Breast epithelium (tissue), 4 donors: ENCODE results near the gene PKD1. TPM values are rescaled to one million over a fixed set of nuclear protein-coding genes. Genes with fewer than 3 reads are reported as not detected.

Experiments
- DNase-seq, 2 donors: peaks; one replicate each; pipeline ENCODE4 v3.0.0-alpha.2; 2019; ENCODE audit warnings: low spot score in 2 of 2
- H3K27ac ChIP-seq, 2 donors: fragments of 200-600 bp; sonication (generic) in 1 of 2; one replicate each; pipeline ENCODE4 v1.5.1; 2016 to 2019; ENCODE audit warnings: mild to moderate bottlenecking in 1 of 2
- H3K27me3 ChIP-seq, 2 donors: fragments of 200-600 bp; sonication (generic) in 1 of 2; one replicate each; pipeline versions ENCODE4 v1.5.1 to v1.6.0; 2017 to 2019; ENCODE audit warnings: control low read depth in 1 of 2, mild to moderate bottlenecking in 1 of 2
- H3K36me3 ChIP-seq: fragments of 200-600 bp; one replicate; pipeline ENCODE4 v1.5.1; 2019
- H3K4me1 ChIP-seq, 2 donors: fragments of 200-600 bp; sonication (generic); one replicate each; pipeline ENCODE4 v1.5.1; 2016 to 2019; ENCODE audit warnings: control low read depth in 1 of 2
- H3K4me3 ChIP-seq, 3 donors: fragments of 200-600 bp; sonication (generic); 1 replicate in 2 of 3; 2 replicates in 1 of 3; pipeline ENCODE4 v1.5.1; 2016 to 2019; ENCODE audit warnings: mild to moderate bottlenecking in 3 of 3, moderate library complexity in 2 of 3
- H3K9me3 ChIP-seq, 2 donors: fragments of 200-600 bp; sonication (generic) in 1 of 2; one replicate each; pipeline ENCODE4 v1.5.1; 2016 to 2019; ENCODE audit warnings: control low read depth in 1 of 2
- CTCF ChIP-seq, 3 donors: fragments of 450-650 bp; IDR thresholded peaks; one replicate each; pipeline ENCODE4 v1.5.1; 2016 to 2017; ENCODE audit warnings: antibody characterized with exemption in 3 of 3, mild to moderate bottlenecking in 3 of 3, moderate library complexity in 3 of 3
- POLR2A ChIP-seq: fragments of 450-650 bp; IDR thresholded peaks from one replicate; pipeline ENCODE4 v1.6.1; 2016; ENCODE audit warnings: antibody characterized with exemption, mild to moderate bottlenecking, moderate library complexity
- POLR2AphosphoS5 ChIP-seq, 3 donors: sonication (generic); formaldehyde crosslinking; IDR thresholded peaks; one replicate each; pipeline ENCODE4 v1.6.1; 2017; ENCODE audit warnings: antibody characterized with exemption in 3 of 3
- intact Hi-C: fragments of 100-400 bp; cut with DNase I; formaldehyde crosslinking; loops from one replicate; pipeline ENCODE4 v1.15.1; 2023; ENCODE audit warnings: low total_unique reads
- total RNA-seq, 3 donors: library from RNA; depleted of rRNA; stranded (reverse); fragments of >200 nt; gene quantifications; one replicate each; pipeline ENCODE4 v1.1.0, GENCODE V29; 2016

The PKD1 gene
- total RNA-seq, 3 donors from 2014 or later = 74.2 to 110 (median 107) TPM

- peak within 1 kb of the TSS; percentile 73 to 75 for H3K27ac ChIP-seq
- no peaks in the 10 kb centered on the region for H3K36me3 ChIP-seq
- intact Hi-C loops = no loop called here
- H3K27me3 ChIP-seq = no peaks in the 10 kb centered on the region
- DNase-seq = peak; percentile 89 to 94
- no peak for TF ChIP-seq CTCF (IDR thresholded peaks at IDR 0.05)
- TF ChIP-seq POLR2A = no peak
- peak in 2 of 3 donors; percentile 10 to 34 for TF ChIP-seq POLR2AphosphoS5 (IDR thresholded peaks at IDR 0.05)
- no peaks in the 10 kb centered on the region for H3K9me3 ChIP-seq
- peak within 1 kb of the TSS; percentile 40 to 62 (median 57) for H3K4me3 ChIP-seq
- peaks cover 15 to 31% of the 10 kb centered on the region in 2 donors for H3K4me1 ChIP-seq
Observed at GRCh38 chr16:2147981-2148671, 12.4 kb upstream of the PKD1 start, which contains the start of gene RAB26. Gene RAB26, plus strand, starts transcription at chr16:2148625. Its CDS starts 159 bp downstream, at chr16:2148784.

- Histone ChIP-seq H3K9me3 (no peaks in the 10 kb centered on the region), H3K4me1 (peaks cover 10 to 23% of the 10 kb centered on the region in 2 donors), H3K36me3 (no peaks in the 10 kb centered on the region), H3K4me3 (no peak overlapping the region), H3K27me3 (no peaks in the 10 kb centered on the region), H3K27ac (peak overlapping the region; percentile 73 to 75)
- no peak for DNase-seq
- intact Hi-C loops = no loop called here
- no peak for TF ChIP-seq CTCF (IDR thresholded peaks at IDR 0.05)
- no peak for TF ChIP-seq POLR2AphosphoS5 (IDR thresholded peaks at IDR 0.05)
- TF ChIP-seq POLR2A = no peak
Observed at GRCh38 chr16:2147378-2147777, 11.7 kb upstream of the PKD1 start.

GRCh38 chr16:2145843-2146242 lies 10.1 kb upstream of the PKD1 start:
- no peak for DNase-seq
- intact Hi-C loops = no loop called here
- no peak for TF ChIP-seq POLR2AphosphoS5 (IDR thresholded peaks at IDR 0.05)
- no peak for TF ChIP-seq POLR2A
- TF ChIP-seq CTCF (IDR thresholded peaks at IDR 0.05) = no peak
- Histone ChIP-seq H3K4me3 (no peak overlapping the region), H3K9me3 (no peaks in the 10 kb centered on the region), H3K4me1 (peaks cover 5 to 10% of the 10 kb centered on the region in 2 donors), H3K27me3 (no peaks in the 10 kb centered on the region), H3K27ac (no peak overlapping the region), H3K36me3 (no peaks in the 10 kb centered on the region)

GRCh38 chr16:2143878-2144485 lies 8.3 kb upstream of the PKD1 start:
- TF ChIP-seq CTCF (IDR thresholded peaks at IDR 0.05) = no peak
- no peak for TF ChIP-seq POLR2A
- no peak for TF ChIP-seq POLR2AphosphoS5 (IDR thresholded peaks at IDR 0.05)
- DNase-seq = no peak
- Histone ChIP-seq H3K9me3 (no peaks in the 10 kb centered on the region), H3K27me3 (no peaks in the 10 kb centered on the region), H3K27ac (no peak overlapping the region), H3K4me3 (no peak overlapping the region), H3K4me1 (peaks cover 0 to 1% of the 10 kb centered on the region in 2 donors), H3K36me3 (no peaks in the 10 kb centered on the region)
- intact Hi-C loops = loop anchor here (5.0 kb wide), 1 partner anchor 117 kb away; the partner anchor contains the start of gene NHERF2
